GM20000 (cell line): ENCODE data around the gene FBXO48.
A peak's percentile ranks its signal among the peaks of the same experiment; 100 is the strongest.

Experiments used
- DNase-seq: peaks from one replicate; pipeline ENCODE4 v3.0.0; 2012; ENCODE audit warnings: low spot score
- CTCF ChIP-seq: IDR thresholded peaks from 2 replicates; pipeline ENCODE4 v1.5.1; 2012; ENCODE audit warnings: mild to moderate bottlenecking, control low read depth; ENCODE audit errors: extremely low read depth, missing control alignments

FBXO48 gene

DNA sequence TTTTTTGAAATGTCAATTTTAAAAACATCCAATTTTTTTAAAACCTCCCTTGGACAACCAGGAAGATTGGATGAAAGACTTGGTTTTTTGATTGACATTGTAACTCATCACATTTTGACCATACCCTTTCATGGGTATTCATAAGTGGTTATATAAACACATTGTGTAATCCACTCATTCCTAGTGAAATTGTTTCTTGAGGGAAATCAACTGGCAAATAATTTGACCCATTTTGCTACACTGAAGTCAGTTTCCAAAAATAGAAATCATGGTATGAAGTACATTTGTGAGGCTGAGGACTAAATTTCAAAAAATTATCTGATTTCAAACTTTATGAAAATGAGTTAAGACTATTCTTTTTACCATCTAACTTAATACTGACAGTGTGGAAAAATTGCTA lies 31.5 kb downstream of the FBXO48 start:
- DNase-seq, result no peak
- no peak for TF ChIP-seq CTCF

DNA sequence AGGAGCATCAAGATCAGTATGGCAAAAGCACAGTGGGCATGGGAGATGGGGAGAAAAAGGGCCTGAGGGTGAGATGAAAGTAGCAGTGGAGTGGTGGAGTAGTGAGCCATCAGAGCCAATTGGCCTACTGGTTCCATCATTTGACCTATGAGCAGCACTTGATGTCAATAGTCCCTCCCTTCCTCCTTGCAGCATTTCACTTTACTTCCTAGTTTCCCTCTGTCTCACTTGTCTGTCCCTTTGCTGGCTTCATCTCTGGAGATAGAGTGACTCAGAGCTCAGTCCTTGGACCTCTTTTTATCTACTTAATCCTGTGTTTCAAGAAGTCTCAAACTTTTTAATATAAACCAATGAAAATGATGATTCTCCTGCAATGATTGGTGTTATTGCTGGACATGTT lies 32.1 kb downstream of the FBXO48 start:
- peak; percentile 16 for DNase-seq
- TF ChIP-seq CTCF, result no peak

DNA sequence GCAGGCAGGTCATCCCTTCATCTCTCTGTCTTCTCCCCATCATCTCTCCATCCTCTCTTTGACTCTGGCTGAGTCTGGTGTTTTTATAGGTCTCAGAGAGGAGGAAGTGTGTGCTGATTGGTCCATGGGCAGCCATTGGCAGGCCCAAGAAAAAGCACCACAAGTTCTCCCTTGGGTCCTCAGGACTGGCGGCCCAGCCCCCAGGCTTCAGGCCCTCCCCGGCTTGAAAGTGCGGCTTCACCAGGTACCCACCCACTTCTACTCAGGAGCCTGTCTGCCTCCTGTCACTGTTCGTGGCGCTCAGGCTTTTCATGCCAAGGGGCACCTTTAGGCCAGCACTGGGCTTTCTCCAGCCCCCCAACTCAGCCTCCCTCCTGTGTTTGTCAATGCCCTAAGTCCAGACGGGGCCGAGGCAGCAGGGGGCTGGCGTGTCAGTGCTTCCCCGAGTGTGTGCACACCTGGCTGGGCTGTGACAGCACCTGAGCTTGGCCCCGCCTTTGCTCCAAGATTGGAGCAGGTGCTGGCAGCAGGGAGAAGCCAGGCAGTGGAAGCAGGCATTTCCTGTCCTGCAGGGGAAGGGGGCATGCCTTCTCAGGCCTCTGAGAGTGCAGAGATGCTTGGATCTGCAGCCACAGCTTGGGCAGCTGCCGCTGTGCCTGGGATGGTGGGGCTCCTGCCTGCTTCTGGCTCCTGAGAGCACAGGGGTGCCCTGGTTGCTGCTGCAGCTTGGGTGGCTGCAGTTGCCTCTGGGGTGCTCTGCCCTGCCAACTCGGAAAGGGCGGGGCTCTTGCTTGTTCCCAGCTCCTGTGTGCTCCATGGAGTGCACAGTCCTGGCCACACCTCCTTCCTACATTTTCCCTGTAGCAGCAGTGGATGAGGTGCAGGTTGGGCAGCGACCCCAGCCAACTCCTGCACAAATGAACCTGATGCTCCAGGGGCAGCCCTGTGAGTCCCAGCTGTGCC lies 34.1 kb downstream of the FBXO48 start:
- no peak for TF ChIP-seq CTCF
- no peak for DNase-seq

GRCh38 chr2:68431316-68431972 lies 35.6 kb downstream of the FBXO48 start:
- DNase-seq, result no peak
- TF ChIP-seq CTCF, result no peak

- no peak for TF ChIP-seq CTCF
- no peak for DNase-seq
Measured at GRCh38 chr2:68429311-68429826, 37.7 kb downstream of the FBXO48 start.

DNA sequence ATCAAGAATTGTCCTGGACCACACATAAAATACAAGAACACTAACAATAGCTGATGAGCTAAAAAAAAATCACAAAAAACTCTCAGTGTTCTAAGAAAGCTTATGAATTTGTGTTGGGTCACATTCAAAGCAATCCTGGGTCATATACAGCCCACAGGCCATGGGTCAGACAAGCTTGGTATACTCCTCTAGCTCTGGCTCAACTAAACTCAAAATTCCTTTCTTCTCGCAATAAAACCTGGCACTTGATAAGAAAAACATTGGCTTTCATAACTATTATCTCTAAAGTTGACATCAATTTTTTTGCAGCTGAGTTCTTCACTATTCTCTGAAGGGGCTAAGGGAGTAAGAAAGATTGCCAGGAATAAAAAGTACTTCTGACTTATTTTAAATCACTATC lies 38.3 kb downstream of the FBXO48 start:
- DNase-seq, result no peak
- TF ChIP-seq CTCF, result no peak

GRCh38 chr2:68428126-68428525 lies 39.0 kb downstream of the FBXO48 start:
- no peak for DNase-seq

More at GRCh38 chr2:68428126-68428525, 39.0 kb downstream of the FBXO48 start:
- TF ChIP-seq CTCF, result no peak
